NCI-H1694 (cell line): Measurements from ENCODE around the gene CALD1.

Experiments used
- DNase-seq: peaks from one replicate; lab custom pipeline; 2025; lab: John Stamatoyannopoulos, UW

CALD1 gene

DNA sequence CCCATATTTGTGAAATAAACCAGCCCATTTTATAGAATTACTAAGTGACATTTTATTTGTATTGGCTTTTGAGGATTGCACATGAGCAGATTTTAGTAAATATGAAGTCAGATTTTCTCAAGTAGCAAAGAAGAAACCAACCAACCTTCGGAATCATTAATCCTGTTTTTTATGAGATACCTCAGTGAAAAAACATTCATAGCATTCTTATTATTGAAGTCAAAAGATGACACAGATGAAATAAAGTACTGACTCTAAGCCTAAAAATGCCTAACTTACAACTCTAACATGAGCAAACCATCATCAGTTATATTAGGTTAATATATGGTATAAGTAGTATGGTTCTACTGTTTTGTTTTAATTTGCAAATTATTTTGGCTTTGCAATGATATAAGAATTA lies 147.0 kb downstream of the CALD1 start:
- DNase-seq, result no peak

GRCh38 chr7:134927076-134927475 lies 147.6 kb downstream of the CALD1 start:
- DNase-seq, result no peak

DNA sequence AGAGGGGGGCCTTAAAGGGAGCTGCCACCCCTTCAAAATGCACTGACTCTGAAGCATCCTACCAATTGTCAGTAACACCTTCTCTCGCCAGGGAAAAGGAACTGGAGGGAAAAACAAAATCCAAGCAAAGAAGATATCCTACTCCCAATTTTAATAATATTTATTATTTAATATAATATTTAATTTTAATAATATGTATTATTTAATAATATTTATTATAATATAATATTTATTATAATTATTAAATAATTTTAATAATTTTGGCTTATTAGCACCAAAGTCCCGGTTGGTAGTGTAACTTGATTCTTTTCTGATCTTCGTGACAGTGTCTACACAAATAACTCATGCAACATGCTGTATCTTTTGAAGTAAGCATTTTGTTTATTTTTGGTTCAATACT lies 148.3 kb downstream of the CALD1 start:
- no peak for DNase-seq

GRCh38 chr7:134928554-134928953 lies 149.1 kb downstream of the CALD1 start:
- DNase-seq, result no peak

DNA sequence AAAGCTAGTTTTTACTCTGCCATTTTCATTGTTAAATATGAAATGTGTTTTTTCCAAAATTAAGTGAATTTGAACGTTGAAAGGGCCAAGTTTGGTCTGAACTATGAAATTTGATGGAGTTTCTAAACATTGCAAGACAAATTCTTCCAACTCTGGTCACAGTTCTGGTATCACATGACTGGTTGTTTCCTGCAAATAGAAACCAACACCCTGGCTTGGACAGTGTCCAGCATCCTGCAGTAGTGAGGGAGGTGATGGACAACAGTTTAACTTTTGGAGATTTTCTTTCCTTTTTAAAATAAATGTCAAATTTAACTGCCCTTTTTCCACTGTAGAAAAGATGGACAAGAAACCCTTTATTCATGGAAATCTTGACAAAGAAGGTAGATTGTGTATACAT lies 152.1 kb downstream of the CALD1 start:
- DNase-seq, result no peak

DNA sequence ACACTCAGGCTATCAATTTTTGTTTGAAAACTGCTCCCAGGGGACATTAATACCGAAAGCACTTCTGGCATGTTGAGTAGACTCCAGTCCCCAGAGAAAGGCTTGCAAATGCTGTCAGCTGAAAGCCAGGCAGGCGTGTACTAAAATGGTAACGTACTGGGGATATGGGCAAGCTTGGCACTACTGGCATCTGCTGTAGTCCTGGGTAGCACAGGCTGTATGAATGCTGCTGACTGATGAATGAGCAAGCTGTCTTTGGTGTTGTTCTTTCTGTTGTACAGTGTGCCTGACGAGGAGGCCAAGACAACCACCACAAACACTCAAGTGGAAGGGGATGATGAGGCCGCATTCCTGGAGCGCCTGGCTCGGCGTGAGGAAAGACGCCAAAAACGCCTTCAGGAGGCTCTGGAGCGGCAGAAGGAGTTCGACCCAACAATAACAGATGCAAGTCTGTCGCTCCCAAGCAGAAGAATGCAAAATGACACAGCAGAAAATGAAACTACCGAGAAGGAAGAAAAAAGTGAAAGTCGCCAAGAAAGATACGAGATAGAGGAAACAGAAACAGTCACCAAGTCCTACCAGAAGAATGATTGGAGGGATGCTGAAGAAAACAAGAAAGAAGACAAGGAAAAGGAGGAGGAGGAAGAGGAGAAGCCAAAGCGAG lies 153.4 kb downstream of the CALD1 start:
- DNase-seq, result no peak

GRCh38 chr7:134933460-134934068 lies 154.1 kb downstream of the CALD1 start:
- no peak for DNase-seq

DNA sequence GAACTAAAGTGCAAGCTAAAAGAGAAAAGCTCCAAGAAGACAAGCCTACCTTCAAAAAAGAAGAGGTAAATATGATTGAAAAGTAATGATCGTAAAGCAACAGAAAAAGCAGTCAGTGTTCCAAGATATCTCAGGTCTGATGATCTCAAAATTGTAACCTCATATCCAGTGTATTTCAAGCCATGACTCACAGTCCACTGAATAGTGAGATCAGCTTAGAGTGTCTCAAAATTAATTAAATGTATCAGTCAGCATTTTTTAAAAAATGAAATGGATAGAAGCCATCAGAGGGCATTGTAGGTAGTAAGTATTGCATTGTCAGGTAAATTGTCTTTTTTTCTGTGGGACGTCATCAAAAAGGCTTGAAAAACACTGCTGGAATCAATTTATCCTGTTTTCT lies 156.3 kb downstream of the CALD1 start:
- no peak for DNase-seq

GRCh38 chr7:134936893-134937510 lies 157.6 kb downstream of the CALD1 start:
- no peak for DNase-seq

DNA sequence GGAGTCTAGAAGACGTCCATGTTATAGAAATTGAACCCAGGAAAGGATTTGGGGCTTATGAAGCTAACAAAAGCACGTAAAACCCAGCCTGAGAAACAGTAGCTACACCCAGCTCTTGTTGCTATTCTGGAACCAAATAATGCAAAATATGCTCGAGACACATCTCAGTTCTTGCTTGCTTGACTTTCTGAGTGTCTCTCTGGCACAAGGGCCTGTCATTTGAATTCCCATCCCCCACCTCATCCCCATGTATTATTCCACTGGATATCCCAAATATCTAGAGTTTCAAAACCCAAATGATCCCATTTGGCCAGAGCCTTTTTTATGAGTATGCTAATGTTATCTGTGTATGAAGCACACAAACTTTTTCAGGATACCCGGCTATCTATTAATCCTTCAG lies 158.7 kb downstream of the CALD1 start:
- no peak for DNase-seq

- no peak for DNase-seq
These were observed 159.7 kb downstream of the CALD1 start for GRCh38 chr7:134939136-134939535.

GRCh38 chr7:134940729-134941128 lies 161.3 kb downstream of the CALD1 start:
- no peak for DNase-seq

DNA sequence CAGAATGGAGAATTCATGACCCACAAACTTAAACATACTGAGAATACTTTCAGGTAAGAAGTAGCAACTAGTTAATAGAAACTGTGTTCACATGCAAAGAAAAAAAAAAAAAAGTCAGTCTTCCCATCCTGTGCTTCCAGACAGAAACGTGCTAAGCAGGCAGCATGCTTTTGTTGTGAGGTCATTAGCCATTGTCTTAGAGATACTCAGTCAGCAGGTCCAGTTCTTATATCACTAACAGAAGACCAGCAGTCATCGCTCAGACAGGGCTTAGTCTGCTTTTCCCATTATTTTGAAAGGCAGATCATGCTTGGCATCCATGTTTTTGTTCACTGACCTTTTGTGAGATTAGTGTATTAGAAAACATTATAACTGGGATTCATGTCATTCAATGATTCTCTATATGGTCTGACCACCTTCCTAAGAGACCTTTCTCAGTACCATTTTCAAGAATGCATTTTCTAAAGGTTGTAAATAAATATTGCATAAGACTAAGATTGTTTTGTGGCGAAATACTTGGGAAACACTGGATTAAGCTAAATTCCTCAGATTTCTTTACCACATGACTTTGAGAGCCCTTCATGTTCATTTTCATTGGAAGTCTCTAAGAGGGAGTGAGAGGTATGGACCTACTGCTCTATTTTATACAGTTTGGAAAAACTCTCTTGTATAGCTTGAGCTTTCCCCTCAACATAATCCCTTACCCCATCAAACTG lies 161.9 kb downstream of the CALD1 start:
- no peak for DNase-seq

- DNase-seq, result no peak
These were observed 162.5 kb downstream of the CALD1 start for GRCh38 chr7:134941952-134942351.

DNA sequence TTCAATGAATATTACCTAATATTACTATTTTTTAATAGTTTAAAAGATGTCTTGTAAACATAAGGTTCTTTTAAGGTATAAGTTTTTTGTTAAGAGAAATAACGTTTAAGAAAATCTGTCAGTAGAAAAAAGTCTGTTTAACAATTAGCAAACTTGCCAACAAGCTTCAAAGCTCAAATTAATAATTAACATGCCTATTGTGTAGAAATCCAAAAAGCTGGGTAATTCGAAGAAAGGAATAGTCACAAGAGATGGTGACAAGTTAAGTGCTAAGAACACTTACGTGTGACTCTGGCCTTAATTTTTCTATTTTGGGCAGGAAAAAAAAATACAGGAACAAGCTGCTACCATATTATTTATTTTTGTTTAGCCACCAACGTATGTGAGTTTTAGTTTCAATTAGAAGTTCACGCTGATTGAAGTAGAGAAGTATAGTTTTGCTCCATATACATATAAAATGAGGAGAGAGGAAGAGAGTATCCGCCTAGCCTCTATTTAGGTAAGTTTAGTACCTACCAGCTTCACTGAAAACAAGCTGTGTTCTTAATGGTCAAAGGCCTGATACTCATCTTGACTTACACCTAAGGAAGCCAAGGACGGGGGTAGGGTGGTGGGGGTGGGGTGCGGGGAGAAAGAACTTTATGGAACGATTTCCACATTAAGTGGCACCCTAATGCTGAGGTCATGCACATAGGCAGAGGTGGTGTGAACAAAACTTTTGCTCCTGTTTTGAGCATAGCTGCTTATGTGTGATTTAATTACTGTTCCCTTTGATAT lies 163.4 kb downstream of the CALD1 start:
- no peak for DNase-seq

- no peak for DNase-seq
These were observed 164.5 kb downstream of the CALD1 start for GRCh38 chr7:134943785-134944400.

- DNase-seq, result no peak
These were observed 166.3 kb downstream of the CALD1 start for GRCh38 chr7:134945691-134946090.

DNA sequence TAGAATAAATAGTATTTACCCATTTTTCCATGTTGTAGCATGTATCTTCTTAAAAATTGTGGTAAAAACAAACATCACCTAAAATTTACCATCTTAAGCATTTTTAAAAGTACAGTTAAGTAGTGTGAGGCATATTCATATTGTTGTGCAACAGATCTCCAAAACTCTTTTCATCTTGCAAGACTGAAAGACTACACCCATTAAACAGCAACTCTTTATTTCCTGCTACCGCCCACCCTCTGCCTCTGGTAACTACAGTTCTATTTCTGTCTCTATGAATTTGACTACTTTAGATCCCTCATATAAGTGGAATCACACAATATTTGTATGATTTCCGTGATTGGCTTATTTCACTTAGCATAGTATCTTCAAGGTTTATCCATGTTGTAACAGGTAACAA lies 166.8 kb downstream of the CALD1 start:
- DNase-seq, result no peak

GRCh38 chr7:134947329-134947728 lies 167.9 kb downstream of the CALD1 start:
- no peak for DNase-seq

DNA sequence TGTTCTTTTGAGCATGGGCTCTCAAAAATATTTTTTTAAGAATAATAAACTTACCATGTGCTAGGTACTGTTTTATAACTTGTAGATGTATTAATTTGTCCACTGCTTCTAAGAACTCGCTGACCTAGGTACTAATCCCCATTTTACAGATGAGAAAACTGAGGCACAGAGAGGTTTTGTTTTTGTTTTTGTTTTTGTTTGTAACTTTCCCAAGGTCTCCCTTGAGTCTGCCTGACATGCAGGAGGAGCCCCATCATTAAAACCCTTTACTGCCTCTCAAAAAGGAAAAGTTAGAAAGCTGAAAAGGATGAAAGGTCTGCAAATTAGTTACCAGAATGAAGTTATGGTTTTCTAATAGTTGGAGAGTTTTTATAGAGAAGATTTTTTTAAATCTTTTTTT lies 168.4 kb downstream of the CALD1 start:
- no peak for DNase-seq

GRCh38 chr7:134948246-134948645 lies 168.8 kb downstream of the CALD1 start:
- DNase-seq, result no peak

DNA sequence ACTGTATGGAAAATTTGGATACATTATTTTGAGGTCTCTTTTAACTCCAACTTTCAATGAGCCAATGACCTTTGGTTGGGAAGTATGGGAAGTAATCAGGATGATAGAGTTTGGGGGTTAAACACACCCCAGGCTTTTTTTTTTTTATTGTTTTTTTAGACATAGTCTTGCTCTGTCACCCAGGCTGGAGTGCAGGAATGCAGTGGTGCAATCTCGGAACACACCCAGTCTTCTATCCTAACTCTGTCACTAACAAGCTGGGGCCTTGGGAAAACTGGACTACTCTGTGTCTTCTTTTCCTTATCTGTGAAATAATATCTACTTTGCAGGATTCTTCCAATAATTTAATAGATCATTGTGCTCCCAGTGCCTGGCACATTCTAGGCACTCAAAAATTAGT lies 169.3 kb downstream of the CALD1 start:
- DNase-seq, result no peak
